Measurements from ENCODE around the gene NKAIN2.
"Not testable (repeated sequence)": the region's sequence is repeated elsewhere in the genome, so short reads cannot be mapped to it uniquely, and the experiment has no call there.

Gene NKAIN2

GRCh38 chr6:124557873-124558272 is 754.2 kb downstream of the NKAIN2 start:
- no peak for TF ChIP-seq CTCF (IDR thresholded peaks at IDR 0.05; ENCODE audit: low read depth, low read length)
- DNase-seq (ENCODE audit: extremely low read depth, low read depth): no peak

GRCh38 chr6:124560078-124560477 is 756.4 kb downstream of the NKAIN2 start:
- not testable (repeated sequence) for DNase-seq (ENCODE audit: extremely low read depth, low read depth)

- DNase-seq (ENCODE audit: extremely low read depth, low read depth): no peak
- TF ChIP-seq CTCF (IDR thresholded peaks at IDR 0.05; ENCODE audit: low read depth, low read length): no peak
These were observed 757.4 kb downstream of the NKAIN2 start for GRCh38 chr6:124560873-124561567.

- TF ChIP-seq CTCF (IDR thresholded peaks at IDR 0.05; ENCODE audit: low read depth, low read length): no peak
- DNase-seq (ENCODE audit: extremely low read depth, low read depth): no peak
These were observed 758.0 kb downstream of the NKAIN2 start for GRCh38 chr6:124561635-124562130.

- DNase-seq (ENCODE audit: extremely low read depth, low read depth): not testable (repeated sequence)
These were observed 760.5 kb downstream of the NKAIN2 start for GRCh38 chr6:124564125-124564524.

- no peak for DNase-seq (ENCODE audit: extremely low read depth, low read depth)
- no peak for TF ChIP-seq CTCF (IDR thresholded peaks at IDR 0.05; ENCODE audit: low read depth, low read length)
These were observed 763.7 kb downstream of the NKAIN2 start for GRCh38 chr6:124567401-124567800.

GRCh38 chr6:124573953-124574352 is 770.3 kb downstream of the NKAIN2 start:
- no peak for TF ChIP-seq CTCF (IDR thresholded peaks at IDR 0.05; ENCODE audit: low read depth, low read length)

GRCh38 chr6:124577734-124578281 is 774.1 kb downstream of the NKAIN2 start:
- DNase-seq (ENCODE audit: extremely low read depth, low read depth): no peak
- TF ChIP-seq CTCF (IDR thresholded peaks at IDR 0.05; ENCODE audit: low read depth, low read length): no peak

More at GRCh38 chr6:124573953-124574352, 770.3 kb downstream of the NKAIN2 start:
- DNase-seq (ENCODE audit: extremely low read depth, low read depth): no peak
